Measurements from ENCODE around the gene TEKT5. TPM values are rescaled to one million over a fixed set of nuclear protein-coding genes. Genes with fewer than 3 reads are reported as not detected.
A peak's percentile ranks its signal among the peaks of the same experiment; 100 is the strongest.

Gene TEKT5
- total and polyA plus RNA-seq, 2 donors from 2014 or later: 0.57 TPM; not detected in 1

- intact Hi-C loops (cut with DNase I): no loop called here
- H3K9me3 ChIP-seq (ENCODE audit: control insufficient read depth in 2 of 3, insufficient read depth in 1 of 3, low read length in 3 of 3): no peaks in the 10 kb centered on the region
- no peak overlapping the region for H3K9ac ChIP-seq (ENCODE audit: low read length in 3 of 3)
- no peaks in the 10 kb centered on the region for H3K27me3 ChIP-seq (ENCODE audit: control insufficient read depth, insufficient read depth, low read length)
- TF ChIP-seq, protein P1, sequence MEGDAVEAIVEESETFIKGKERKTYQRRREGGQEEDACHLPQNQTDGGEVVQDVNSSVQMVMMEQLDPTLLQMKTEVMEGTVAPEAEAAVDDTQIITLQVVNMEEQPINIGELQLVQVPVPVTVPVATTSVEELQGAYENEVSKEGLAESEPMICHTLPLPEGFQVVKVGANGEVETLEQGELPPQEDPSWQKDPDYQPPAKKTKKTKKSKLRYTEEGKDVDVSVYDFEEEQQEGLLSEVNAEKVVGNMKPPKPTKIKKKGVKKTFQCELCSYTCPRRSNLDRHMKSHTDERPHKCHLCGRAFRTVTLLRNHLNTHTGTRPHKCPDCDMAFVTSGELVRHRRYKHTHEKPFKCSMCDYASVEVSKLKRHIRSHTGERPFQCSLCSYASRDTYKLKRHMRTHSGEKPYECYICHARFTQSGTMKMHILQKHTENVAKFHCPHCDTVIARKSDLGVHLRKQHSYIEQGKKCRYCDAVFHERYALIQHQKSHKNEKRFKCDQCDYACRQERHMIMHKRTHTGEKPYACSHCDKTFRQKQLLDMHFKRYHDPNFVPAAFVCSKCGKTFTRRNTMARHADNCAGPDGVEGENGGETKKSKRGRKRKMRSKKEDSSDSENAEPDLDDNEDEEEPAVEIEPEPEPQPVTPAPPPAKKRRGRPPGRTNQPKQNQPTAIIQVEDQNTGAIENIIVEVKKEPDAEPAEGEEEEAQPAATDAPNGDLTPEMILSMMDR (IDR thresholded peaks at IDR 0.05; ENCODE audit: borderline replicate concordance, extremely low read depth, insufficient read depth): no peak
- DNase-seq: peak; percentile 36 to 79 (median 70)
- no peak overlapping the region for H3K4me3 ChIP-seq (ENCODE audit: low read length in 3 of 3)
- H3K27ac ChIP-seq (ENCODE audit: low read depth in 2 of 2, low read length in 2 of 2): no peak overlapping the region
- no peak for FAIRE-seq
- no peaks in the 10 kb centered on the region for H3K4me1 ChIP-seq (ENCODE audit: control insufficient read depth in 2 of 3, insufficient read depth in 2 of 3, low read depth in 1 of 3, low read length in 3 of 3)
- H3K36me3 ChIP-seq (ENCODE audit: control insufficient read depth in 2 of 3, insufficient read depth in 3 of 3, low read length in 3 of 3): no peaks in the 10 kb centered on the region
These were observed 77.7 kb downstream of the TEKT5 start for GRCh38 chr16:10616756-10617640.

DNA sequence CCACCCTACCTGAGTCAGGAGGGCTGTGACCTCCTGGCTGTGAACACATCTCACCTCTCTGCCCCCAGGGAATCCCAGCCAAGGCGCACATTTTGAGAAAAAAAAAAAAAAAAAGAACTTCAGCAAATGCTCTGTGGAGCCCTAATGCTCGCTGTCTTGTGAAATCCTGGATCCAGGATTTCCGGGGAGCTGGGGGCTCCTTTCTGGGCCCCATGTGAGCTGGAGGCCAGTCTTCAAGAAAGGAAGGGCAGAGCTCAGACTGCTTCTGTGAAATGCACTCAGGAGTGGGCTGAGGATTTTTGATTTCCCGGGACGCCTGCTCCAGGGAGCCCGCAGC lies 78.3 kb downstream of the TEKT5 start:
- H3K27me3 ChIP-seq (ENCODE audit: control insufficient read depth, insufficient read depth, low read length): no peaks in the 10 kb centered on the region
- no peaks in the 10 kb centered on the region for H3K9me3 ChIP-seq (ENCODE audit: control insufficient read depth in 2 of 3, insufficient read depth in 1 of 3, low read length in 3 of 3)
- TF ChIP-seq, protein P1 (IDR thresholded peaks at IDR 0.05; ENCODE audit: borderline replicate concordance, extremely low read depth, insufficient read depth): no peak
- intact Hi-C loops (cut with DNase I): no loop called here
- H3K36me3 ChIP-seq (ENCODE audit: control insufficient read depth in 2 of 3, insufficient read depth in 3 of 3, low read length in 3 of 3): no peaks in the 10 kb centered on the region
- no peak overlapping the region for H3K4me3 ChIP-seq (ENCODE audit: low read length in 3 of 3)
- DNase-seq: no peak
- no peaks in the 10 kb centered on the region for H3K4me1 ChIP-seq (ENCODE audit: control insufficient read depth in 2 of 3, insufficient read depth in 2 of 3, low read depth in 1 of 3, low read length in 3 of 3)
- no peak for FAIRE-seq
- no peak overlapping the region for H3K9ac ChIP-seq (ENCODE audit: low read length in 3 of 3)
- no peak overlapping the region for H3K27ac ChIP-seq (ENCODE audit: low read depth in 2 of 2, low read length in 2 of 2)

GRCh38 chr16:10614685-10615084 lies 80.0 kb downstream of the TEKT5 start:
- DNase-seq: no peak
- no peaks in the 10 kb centered on the region for H3K4me1 ChIP-seq (ENCODE audit: control insufficient read depth in 2 of 3, insufficient read depth in 2 of 3, low read depth in 1 of 3, low read length in 3 of 3)
- no peak overlapping the region for H3K27ac ChIP-seq (ENCODE audit: low read depth in 2 of 2, low read length in 2 of 2)
- TF ChIP-seq, protein P1 (IDR thresholded peaks at IDR 0.05; ENCODE audit: borderline replicate concordance, extremely low read depth, insufficient read depth): no peak
- FAIRE-seq: no peak
- H3K36me3 ChIP-seq (ENCODE audit: control insufficient read depth in 2 of 3, insufficient read depth in 3 of 3, low read length in 3 of 3): no peaks in the 10 kb centered on the region
- no peaks in the 10 kb centered on the region for H3K9me3 ChIP-seq (ENCODE audit: control insufficient read depth in 2 of 3, insufficient read depth in 1 of 3, low read length in 3 of 3)
- H3K27me3 ChIP-seq (ENCODE audit: control insufficient read depth, insufficient read depth, low read length): no peaks in the 10 kb centered on the region
- H3K4me3 ChIP-seq (ENCODE audit: low read length in 3 of 3): no peak overlapping the region
- H3K9ac ChIP-seq (ENCODE audit: low read length in 3 of 3): no peak overlapping the region
- intact Hi-C loops (cut with DNase I): no loop called here

All from kidney (tissue), 14 donors.